ENCODE results near the gene LRRC51.
"Not testable (repeated sequence)": the region's sequence is repeated elsewhere in the genome, so short reads cannot be mapped to it uniquely, and the experiment has no call there.

GRCh38 chr11:72142543-72142942, 61.9 kb downstream of the LRRC51 start:
- TF ChIP-seq CTCF (IDR thresholded peaks at IDR 0.05); ZFX (IDR thresholded peaks at IDR 0.05; ENCODE audit: borderline replicate concordance): not testable (repeated sequence)
